ENCODE data around the gene UTS2R. TPM values are rescaled to one million over a fixed set of nuclear protein-coding genes. Genes with fewer than 3 reads are reported as not detected.
"Not testable (repeated sequence)": the region's sequence is repeated elsewhere in the genome, so short reads cannot be mapped to it uniquely, and the experiment has no call there.

UTS2R gene
- polyA plus RNA-seq, 1 of the 3 experiments (the other 2 are of a cell fraction) = not detected

DNA sequence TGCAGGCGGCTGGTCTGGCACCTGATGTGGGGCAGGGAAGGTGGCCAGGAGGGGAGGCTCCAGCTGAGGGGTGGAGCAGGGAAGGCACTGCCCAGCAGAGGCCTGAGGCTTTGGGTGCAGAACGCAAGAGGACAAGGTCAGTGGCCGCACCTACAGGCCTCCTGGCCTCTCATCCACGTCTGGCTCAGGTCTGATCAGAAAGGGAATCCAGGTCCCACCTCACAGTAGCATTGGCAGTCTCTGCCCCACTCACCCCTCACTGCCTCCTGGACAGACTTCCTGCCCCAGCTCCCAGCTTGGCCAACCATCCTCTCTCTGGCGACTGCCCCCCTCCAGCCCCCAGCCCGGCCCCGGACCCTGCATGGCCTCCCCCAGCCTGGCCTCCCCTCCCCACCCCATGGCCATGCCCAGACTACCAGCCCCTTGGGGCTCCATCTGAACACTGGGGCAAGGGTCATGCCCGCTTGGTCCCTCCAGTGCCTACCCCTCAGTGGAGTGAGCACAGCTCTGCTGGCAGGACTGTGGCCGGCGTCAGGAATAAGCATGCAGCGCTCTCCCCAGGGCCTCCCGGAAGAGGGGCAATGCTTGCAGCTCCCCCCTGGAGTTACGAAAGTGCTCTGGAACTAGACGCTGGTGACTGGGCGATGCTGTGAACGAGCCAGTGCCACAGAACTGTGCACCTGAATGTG is 4.6 kb downstream of the UTS2R start:
- peaks cover 88% of the 10 kb centered on the region for H3K27me3 ChIP-seq (ENCODE audit: insufficient read depth)
- DNase-seq = no peak
- no peaks in the 10 kb centered on the region for H3K79me2 ChIP-seq (ENCODE audit: insufficient read depth)
- peaks cover 9% of the 10 kb centered on the region for H3F3A ChIP-seq (replicated peaks; ENCODE audit: insufficient read depth)
- H3K4me2 ChIP-seq = no peak overlapping the region; the same call in 1 of the 2 replicates
- POLR2A ChIA-PET = no interaction called here
- TF ChIP-seq, protein P1, sequence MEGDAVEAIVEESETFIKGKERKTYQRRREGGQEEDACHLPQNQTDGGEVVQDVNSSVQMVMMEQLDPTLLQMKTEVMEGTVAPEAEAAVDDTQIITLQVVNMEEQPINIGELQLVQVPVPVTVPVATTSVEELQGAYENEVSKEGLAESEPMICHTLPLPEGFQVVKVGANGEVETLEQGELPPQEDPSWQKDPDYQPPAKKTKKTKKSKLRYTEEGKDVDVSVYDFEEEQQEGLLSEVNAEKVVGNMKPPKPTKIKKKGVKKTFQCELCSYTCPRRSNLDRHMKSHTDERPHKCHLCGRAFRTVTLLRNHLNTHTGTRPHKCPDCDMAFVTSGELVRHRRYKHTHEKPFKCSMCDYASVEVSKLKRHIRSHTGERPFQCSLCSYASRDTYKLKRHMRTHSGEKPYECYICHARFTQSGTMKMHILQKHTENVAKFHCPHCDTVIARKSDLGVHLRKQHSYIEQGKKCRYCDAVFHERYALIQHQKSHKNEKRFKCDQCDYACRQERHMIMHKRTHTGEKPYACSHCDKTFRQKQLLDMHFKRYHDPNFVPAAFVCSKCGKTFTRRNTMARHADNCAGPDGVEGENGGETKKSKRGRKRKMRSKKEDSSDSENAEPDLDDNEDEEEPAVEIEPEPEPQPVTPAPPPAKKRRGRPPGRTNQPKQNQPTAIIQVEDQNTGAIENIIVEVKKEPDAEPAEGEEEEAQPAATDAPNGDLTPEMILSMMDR (IDR thresholded peaks at IDR 0.05) = no peak
- TF ChIP-seq, protein P2, sequence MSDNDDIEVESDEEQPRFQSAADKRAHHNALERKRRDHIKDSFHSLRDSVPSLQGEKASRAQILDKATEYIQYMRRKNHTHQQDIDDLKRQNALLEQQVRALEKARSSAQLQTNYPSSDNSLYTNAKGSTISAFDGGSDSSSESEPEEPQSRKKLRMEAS (IDR thresholded peaks at IDR 0.05; ENCODE audit: low read depth) = no peak
- no peak for TF ChIP-seq RCOR1 (IDR thresholded peaks at IDR 0.05; ENCODE audit: low read length)
- no peak for TF ChIP-seq NRF1 (IDR thresholded peaks at IDR 0.05; ENCODE audit: low read depth, low read length)
- TF ChIP-seq FOXM1 (IDR thresholded peaks at IDR 0.05; ENCODE audit: low read depth) = no peak
- TF ChIP-seq, protein P3, sequence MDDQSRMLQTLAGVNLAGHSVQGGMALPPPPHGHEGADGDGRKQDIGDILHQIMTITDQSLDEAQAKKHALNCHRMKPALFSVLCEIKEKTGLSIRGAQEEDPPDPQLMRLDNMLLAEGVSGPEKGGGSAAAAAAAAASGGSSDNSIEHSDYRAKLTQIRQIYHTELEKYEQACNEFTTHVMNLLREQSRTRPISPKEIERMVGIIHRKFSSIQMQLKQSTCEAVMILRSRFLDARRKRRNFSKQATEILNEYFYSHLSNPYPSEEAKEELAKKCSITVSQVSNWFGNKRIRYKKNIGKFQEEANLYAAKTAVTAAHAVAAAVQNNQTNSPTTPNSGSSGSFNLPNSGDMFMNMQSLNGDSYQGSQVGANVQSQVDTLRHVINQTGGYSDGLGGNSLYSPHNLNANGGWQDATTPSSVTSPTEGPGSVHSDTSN (IDR thresholded peaks at IDR 0.05) = no peak
- TF ChIP-seq SIN3A (IDR thresholded peaks at IDR 0.05; ENCODE audit: borderline replicate concordance, low read depth, low read length) = no peak
- no peak for TF ChIP-seq MEF2A (IDR thresholded peaks at IDR 0.05; ENCODE audit: borderline replicate concordance, low read depth)
- H2AFZ ChIP-seq (ENCODE audit: low read depth) = no peak overlapping the region
- no peaks in the 10 kb centered on the region for H3K9me3 ChIP-seq
- no peak overlapping the region for H3K4me3 ChIP-seq (ENCODE audit: low read depth in 2 of 2, low read length in 1 of 2)
- no peaks in the 10 kb centered on the region for H3K9me2 ChIP-seq
- H3K36me3 ChIP-seq (replicated peaks in 1 of 2; ENCODE audit: control insufficient read depth in 1 of 2, insufficient read depth in 2 of 2, low read length in 1 of 2) = no peaks in the 10 kb centered on the region
- CTCF ChIA-PET = interaction anchor here (0.6 to 3.1 kb wide), 7 partner anchors 9 to 1854 kb away, joined by 3 to 20 read pairs (median 4); no protein-coding TSS in a partner anchor
- 45% methylated on average over 14 of the region's 16 CpGs for WGBS (ENCODE audit: low lambda C conversion rate)
- H4K20me1 ChIP-seq (ENCODE audit: insufficient read depth) = no peaks in the 10 kb centered on the region
- H3K4me1 ChIP-seq (ENCODE audit: control insufficient read depth in 1 of 2, insufficient read depth in 2 of 2, low read depth in 1 of 2, low read length in 1 of 2) = peaks cover 0 to 29% of the 10 kb centered on the region in 2 experiments; a peak in 2 of 4 replicates
- no peak overlapping the region for H3K9ac ChIP-seq
- no peak overlapping the region for H3K27ac ChIP-seq (ENCODE audit: low read depth in 2 of 2, low read length in 1 of 2)

DNA sequence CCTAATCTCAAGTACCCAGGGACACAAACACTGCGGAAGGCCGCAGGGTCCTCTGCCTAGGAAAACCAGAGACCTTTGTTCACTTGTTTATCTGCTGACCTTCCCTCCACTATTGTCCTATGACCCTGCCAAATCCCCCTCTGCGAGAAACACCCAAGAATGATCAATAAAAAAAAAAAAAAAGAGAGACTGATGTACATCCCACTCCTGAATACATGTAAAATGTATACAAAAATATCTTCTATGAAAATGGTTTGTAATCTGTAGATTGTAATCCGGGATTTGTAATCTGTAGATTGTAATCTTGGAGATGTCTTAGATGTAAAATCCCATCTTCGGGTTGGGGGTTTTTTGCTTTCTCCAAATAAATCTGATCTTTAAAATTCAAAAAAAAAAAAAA is 5.7 kb downstream of the UTS2R start:
- H3K4me2 ChIP-seq; H3K9me3 ChIP-seq; H3K79me2 ChIP-seq (ENCODE audit: insufficient read depth); H4K20me1 ChIP-seq (ENCODE audit: insufficient read depth); H3K9ac ChIP-seq; H3K27ac ChIP-seq (ENCODE audit: low read depth in 2 of 2, low read length in 1 of 2); H3K36me3 ChIP-seq (replicated peaks in 1 of 2; ENCODE audit: control insufficient read depth in 1 of 2, insufficient read depth in 2 of 2, low read length in 1 of 2); H3F3A ChIP-seq (replicated peaks; ENCODE audit: insufficient read depth); H3K4me3 ChIP-seq (ENCODE audit: low read depth in 2 of 2, low read length in 1 of 2); H3K9me2 ChIP-seq; DNase-seq; POLR2A ChIA-PET; H2AFZ ChIP-seq (ENCODE audit: low read depth): not testable (repeated sequence)
- H3K4me1 ChIP-seq (ENCODE audit: control insufficient read depth in 1 of 2, insufficient read depth in 2 of 2, low read depth in 1 of 2, low read length in 1 of 2) = peaks cover 0 to 30% of the 10 kb centered on the region in 2 experiments; a peak in 2 of 4 replicates
- CTCF ChIA-PET = interaction anchor here (1.8 kb wide), 1 partner anchor 36 kb away, joined by 5 read pairs; no protein-coding TSS in a partner anchor
- WGBS (ENCODE audit: low lambda C conversion rate) = 34% methylated on average over 3 of the region's 5 CpGs
- peaks cover 77% of the 10 kb centered on the region for H3K27me3 ChIP-seq (ENCODE audit: insufficient read depth)
